COR-L47 (cell line): ENCODE results near the gene GRIK4.
"Not testable (repeated sequence)": the region's sequence is repeated elsewhere in the genome, so short reads cannot be mapped to it uniquely, and the experiment has no call there.

Source experiments
- DNase-seq: peaks from one replicate; lab custom pipeline; 2025; lab: John Stamatoyannopoulos, UW

GRIK4 gene

DNA sequence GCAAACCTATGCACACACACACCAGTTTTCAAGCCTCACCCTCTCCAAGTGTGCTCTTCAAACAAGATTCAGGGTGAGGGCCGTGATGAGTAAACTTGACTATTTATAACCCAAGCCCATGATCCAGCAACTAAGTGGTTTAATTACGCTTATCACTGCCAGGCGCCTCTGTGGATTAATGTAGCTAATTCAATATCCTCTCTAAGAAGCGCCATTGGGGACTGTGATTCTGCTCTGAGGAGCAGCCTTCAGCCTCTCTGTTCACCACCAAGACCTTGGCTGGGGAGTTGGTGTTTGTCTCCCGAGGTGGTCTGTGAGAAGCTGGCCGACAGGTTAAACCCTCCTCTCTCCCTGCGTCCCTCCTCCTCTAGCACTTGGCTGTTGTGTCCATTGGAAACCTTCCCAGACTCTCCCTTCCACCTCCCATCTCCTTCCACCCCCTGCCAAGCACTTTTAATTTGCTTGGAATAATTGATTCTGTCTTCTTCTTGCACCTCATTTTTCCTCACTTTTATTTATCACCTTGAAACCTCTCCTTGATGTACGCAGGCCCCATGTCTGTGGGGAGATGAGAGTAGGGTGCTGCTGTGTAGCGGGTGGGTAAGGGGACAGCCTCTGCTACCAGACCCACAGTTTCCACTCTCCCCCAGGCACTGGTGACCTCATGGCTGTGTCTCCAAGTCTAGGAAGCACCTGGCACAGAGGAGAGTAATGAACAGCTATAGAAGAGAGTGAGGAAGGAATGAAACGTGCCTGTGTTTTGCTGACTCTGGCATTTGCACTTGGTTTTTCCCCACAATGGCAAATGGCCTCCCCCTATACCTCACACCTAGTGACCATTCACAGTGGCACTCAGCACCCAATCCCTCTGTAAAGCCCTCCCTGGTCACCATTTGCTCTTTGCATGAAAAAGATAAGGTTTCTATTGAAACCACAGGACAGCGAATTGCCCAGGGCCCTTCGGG lies 236.6 kb downstream of the GRIK4 start:
- DNase-seq: peak; percentile 77

DNA sequence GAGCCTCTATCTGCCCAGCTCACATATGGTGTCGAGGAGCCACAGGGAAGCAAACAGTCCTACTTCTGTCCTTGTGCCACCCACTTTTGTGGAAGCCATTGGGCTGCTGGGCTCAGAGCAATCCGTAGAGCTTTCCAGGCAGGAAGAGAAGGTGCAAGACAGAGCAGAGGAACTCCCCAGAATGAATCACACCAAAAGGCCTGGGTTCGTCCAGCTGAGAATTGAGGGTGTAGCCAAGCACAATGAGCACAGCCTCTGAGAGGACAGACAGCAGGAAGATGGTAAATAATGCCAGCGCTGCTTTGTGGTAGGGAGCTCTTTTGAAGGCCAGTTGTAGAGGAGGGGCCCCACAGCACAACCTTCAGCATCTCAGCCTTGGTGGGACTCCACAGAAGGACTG lies 237.8 kb downstream of the GRIK4 start:
- no peak for DNase-seq

DNA sequence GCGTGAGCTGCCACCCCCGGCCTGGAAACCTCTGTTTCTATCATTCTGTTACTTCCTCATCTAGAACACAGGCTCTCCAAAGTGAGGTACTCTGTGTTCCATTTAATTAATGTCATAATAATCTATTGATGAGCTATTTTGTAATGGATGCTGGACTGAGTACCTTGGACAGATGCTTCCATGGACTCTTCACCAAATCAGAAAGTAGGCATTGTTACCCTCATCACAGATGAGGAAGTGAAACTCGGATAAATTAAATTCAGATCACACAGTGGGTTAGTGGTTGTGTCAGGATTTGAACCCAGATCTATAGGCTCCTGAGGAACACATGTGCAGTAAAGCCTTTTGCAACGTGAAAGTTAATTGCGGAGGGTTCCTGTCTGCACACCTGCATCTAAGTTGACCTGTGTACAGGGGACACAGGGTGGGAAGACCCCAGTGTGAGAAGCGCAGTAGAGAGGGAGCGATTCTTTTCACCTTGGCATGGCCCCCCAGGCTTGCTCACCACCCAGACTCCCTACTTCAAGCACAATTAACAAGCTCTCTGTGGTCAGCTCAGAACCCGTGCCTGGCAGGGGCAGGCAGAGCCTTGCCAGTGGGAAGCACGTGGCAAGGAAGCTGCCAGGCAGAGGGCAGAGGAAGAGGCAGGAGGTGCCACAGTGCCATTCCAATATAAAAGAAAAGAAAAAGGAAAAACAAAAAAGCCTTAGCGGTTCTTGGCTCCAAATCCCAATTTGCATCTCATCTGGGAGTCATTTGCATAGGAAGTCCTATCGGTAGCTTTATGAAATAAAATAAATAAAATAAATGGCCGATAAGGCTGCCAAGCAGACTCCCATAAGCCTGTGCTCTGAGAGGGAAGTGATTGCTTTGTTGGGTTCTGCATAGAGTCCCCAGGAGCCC lies 239.3 kb downstream of the GRIK4 start:
- no peak for DNase-seq

DNA sequence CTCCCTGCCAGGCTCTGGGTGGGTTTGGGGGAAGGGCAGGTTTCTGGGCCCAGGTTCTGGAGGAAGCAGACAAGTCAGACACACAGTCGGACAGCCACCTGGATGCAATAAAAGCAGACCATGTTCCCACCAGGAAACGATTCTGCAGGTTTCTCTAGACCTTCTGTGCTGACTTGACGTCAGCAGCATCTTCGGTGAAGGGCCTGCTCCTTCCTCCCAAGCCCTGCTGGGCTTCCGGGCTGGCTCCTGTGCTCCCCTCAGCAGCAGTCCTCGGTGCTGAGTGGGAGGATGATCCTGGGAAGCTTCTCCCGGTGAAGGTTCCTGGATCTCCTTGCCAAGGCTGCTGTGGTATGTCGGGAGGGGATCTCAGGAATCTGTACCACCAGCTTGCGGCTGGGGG lies 240.0 kb downstream of the GRIK4 start:
- no peak for DNase-seq

DNA sequence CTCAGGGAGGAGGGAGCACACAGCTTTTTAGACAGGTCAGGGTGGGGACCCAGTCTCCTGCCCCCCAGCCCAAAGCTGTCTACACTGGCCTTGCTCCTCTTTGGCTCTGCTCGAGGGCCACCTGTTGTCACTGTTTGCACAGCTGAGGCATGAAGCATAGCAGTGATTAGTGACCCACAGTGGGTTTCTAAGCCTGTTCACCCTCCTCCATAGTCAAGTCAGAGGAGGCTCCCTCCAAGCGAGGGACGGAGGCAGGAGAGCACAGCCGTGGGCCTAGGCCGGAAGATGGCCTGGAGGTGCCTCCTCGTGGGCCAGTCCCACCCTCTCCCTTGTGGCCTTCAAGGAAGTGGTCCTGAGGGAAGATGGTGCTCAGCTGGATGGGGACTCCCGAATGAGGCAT lies 241.1 kb downstream of the GRIK4 start:
- DNase-seq: peak; percentile 22

DNA sequence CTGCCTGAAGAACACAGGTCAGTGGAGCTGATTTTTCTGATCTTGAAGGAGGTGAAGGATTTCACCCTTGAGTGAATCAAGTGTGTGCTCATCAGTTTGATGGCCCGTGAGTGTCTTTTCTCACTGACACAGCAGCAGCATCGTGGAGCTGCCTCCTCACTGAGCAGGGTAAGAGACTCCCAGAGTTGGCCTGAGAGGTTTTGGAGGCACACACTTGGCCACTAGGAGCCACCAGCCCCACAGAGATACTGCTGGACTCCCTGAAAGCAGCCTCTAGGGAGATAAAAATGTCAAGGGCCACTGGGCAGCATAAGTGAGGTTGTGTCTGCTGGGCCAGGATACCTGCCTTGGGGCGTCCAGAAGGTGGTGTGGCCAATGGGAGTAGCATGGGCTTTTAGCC lies 245.4 kb downstream of the GRIK4 start:
- DNase-seq: no peak

DNA sequence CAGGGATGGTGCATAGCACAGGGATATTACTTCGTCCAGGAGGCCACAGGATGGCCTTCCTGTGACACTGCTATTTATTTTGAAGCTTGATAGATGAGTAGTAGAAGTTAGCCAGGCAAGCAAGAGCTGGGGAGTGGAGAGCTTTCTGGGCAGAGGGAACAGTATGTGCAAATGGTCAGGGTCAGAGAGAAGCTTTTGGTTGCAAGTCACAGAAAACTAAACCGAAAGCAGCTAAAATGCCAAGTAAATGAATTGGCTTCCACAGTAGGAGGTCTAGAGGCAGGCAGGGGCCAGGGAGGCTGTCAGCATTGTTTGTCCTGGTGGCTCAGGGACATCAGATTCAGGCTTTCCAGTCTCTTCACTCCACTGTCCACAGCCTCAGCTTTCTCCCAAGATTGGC lies 247.5 kb downstream of the GRIK4 start:
- DNase-seq: no peak

DNA sequence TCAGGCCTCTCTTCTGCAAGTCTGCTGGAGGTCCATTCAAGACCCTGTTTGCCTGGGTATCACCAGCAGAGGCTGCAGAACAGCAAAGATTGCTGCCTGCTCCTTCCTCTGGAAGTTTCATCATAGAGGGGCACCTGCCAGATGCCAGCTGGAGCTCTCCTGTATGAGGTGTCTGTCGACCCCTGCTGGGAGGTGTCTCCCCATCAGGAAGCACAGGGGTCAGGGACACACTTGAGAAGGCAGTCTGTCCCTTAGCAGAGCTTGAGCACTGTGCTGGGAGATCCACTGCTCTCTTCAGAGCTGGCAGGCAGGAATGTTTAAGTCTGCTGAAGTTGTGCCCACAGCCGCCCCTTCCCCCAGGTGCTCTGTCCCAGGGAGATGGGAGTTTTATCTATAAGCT lies 254.2 kb downstream of the GRIK4 start:
- DNase-seq: not testable (repeated sequence)

DNA sequence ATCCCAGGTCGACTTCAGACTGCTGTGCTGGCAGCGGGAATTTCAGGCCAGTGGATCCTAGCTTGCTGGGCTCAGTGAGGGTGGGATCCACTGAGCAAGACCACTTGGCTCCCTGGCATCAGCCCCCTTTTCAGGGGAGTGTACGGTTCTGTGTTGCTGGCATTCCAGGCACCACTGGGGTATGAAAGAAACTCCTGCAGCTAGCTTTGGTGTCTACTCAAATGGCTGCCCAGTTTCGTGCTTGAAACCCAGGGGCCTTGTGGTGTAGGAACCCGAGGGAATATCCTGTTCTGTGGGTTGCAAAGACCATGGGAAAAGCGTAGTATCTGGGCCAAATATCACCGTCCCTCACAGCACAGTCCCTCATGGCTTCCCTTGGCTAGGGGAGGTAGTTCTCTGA lies 254.8 kb downstream of the GRIK4 start:
- DNase-seq: no peak

DNA sequence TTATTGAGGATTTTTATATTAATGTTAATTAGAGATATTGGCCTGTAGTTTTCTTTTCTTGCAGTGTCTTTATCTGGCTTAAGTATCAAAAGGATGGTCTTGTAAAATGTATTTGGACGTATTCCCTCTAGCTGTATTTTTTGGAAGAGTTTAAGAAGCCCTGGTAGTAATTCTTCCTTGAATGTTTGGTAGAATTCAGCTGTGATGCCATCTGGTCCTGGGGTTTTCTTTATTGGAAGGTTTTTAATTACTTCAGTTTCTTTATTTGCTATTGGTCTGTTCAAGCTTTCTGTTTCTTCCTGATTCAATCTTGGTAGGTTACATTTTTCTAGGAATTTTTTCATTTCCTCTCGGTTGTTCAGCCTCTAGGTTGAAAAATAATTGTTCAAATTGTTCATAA lies 257.4 kb downstream of the GRIK4 start:
- DNase-seq: no peak

DNA sequence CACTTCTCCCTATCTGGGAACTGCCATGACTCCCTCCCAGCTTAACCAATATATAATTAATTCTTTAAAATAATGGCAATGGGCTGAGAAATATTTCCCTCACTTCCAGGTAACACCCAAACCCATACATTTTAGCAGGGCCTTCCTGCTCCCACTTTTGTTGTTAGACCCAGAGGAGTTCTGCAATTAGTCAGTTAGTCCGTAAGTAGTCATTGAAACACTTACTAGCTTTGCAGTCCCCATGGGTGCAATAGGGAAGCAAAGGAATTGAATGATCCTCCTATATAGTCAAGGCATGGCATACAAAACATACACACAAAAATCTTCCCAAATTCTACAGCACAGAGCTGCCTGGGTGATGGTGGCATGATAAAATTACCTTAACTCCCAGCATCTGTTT lies 258.4 kb downstream of the GRIK4 start:
- DNase-seq: no peak

DNA sequence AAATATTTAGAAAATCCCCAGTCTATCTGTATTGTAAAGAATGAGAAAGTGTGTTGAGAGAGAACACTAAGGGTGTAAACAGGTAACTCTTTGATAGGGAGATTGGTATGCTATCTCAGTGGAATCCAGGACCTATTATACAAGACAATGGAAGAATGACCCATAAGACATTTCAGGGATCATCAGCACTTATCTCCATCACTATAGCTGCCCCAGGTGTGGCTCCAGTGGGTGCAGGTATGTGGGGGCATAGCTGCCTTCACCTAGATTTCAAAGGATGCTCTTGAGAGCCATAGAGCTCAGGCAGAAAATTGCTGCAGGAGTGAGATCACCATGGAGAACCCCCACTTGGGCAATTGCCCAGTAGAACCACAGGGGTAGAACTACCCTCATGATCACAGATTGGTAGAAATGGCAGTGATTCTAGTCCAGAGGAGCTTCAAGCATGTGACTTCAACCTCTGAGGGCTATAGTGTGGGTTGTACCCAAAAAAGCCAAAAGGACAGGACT lies 260.1 kb downstream of the GRIK4 start:
- DNase-seq: no peak

DNA sequence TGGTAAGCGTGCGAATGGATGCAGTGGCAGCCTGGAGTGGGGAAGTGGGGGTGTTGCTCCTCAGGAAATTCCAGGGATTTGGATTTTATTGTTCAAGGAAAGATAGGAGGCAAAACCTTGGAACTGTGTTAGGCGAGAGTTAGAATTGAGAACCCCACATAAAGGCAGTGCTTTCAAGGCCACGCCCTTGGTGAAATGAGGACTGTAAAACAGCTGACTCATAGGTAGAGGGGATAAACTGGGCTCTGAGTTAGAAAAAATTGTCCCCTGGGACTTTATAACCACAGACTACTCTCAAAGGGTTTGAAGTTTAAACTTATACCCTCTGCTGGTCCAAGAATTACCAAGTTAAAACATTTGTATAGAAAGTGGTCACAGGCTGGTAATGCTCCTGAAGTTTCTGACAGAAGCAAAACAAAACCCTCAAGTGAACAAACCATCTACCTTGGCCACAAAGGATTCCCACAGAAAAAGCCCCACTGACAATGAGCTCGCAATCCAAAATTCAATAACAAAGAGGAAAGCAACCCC lies 262.0 kb downstream of the GRIK4 start:
- no peak for DNase-seq

DNA sequence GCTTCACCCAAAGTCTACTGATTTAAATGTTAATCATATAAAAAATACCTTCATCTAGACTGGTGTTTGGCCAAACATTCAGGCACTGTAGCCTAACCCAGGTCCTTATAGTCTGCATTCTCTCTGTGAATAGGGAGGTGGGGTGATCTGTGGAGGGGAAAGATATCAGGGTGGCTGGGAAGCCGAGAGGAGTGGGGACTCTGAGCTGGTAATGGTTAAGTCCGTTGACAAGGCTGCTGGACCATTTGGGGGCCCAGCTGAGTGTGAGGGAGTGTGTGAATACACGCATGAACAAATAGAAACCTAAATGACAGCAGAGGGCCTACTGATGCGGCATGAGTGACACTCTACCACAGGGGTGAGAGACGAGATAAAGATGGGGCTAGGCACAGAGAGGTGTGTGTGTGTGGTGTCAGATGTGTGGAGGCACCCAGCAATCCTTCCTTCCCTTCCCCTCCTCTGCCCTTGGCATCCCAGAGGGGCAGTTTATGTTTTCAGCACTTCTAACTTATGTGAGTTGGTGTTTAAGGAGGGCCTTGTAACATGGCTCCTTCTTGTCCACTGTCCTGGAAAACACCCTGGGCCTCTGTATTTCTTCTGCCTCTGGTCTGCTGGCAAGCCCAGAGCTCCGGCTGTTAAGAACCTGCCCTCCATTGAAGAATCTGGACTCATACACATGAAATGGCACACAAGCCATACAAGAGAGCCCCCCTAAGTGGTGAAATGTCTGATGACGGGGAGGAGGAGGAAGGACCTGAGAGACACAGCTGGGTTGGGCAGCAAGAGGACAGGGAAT lies 263.2 kb downstream of the GRIK4 start:
- DNase-seq: no peak

DNA sequence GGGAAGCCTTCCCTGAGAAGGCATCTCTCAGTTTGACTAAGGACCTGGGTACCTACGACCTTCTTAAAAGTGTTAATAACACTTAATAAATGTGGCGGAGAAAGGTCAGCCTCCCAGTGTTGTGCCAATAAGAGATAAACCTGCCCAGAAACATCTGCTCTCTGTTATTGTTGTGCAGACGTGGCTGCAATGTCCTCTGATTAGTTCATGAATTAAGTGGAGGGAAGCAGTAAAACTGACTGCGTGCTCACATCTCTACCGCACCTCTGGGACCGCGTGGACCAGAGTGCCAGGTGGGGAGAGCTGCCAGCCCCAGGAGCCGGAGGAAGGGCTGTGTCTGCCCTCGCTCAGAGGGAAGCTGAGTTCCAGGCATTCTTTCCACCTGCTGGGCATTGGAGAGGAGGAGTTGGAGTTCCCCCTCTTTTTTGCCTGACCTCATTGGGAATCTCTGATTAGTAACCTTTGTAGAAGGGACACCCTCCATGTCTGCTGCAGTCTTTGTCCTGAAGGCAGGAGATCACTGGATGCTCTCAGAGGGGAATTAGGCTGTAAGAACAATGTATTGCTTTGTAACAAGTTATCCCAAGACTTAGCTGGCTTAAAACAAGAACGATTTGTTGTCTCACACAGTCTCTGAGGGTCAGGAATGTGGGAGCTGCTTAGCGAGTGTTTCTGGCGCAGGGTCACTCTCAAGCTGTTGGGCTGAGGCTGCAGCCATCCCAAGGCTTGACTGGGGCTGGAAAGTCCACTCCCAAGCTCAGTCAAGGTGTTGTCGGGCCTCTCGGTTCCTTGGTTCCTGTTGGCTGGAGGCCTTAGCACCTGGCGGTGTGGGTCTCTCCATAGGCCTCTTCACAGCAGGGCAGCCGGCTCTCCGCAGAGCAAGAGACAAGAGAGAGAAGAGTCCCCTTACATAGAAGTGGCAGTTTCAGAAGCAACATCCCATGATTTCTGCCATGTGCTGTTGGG lies 264.7 kb downstream of the GRIK4 start:
- DNase-seq: no peak

DNA sequence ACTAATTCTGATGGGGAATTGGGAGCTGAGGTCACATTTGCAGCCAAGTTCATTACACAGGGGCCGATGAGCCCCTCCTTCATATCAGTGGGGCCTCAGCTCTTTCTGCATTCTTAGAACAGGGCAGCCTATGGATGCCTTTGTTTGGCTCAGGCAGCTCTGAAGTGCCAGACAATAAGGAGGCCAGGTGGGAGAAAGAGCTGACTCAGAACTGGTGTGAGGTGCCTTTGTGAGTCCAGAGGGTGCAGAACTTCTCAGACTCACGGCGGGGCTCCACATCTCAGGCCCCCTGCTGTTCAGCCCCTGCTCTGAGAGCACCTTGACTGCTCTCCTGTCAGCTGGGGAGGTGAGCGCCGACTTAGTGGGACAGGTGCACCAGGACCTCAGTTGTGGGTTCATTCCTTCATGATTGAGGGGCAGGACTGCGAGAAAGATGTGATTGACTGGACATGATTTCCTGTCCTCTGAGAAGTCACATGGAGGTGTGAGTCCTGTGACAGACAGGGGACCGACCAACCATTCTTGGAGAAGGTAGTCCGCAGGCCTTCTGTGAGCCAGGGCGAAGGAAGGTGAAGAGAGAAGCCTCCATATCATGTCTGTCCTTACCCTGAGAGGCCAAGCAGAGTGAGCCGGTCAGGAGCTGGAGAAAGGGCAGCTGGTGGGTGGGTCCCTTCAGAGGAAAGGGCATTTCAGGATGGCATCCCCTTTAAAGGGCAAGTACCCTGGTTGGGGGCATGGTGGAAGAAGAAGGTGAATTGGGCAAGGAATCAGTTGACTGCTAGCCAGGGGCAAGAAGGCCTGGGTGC lies 267.3 kb downstream of the GRIK4 start:
- no peak for DNase-seq

DNA sequence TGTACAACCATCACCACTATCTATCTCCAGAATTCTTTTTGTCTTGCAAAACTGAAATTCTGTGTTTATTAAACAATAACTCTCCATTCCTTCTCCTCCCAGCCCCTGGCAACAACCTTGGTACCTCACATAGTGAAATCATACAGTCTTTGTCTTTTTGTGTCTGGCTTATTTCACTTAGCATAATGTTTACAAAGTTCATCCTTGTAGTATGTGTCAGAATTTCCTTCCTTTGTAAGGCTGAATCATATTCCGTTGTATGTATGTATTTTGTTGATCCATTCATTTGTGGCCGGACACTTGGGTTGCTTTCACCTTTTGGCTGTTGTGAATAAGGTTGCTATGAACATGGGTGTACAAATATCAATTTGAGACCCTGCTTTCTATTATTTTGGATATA lies 268.7 kb downstream of the GRIK4 start:
- no peak for DNase-seq

DNA sequence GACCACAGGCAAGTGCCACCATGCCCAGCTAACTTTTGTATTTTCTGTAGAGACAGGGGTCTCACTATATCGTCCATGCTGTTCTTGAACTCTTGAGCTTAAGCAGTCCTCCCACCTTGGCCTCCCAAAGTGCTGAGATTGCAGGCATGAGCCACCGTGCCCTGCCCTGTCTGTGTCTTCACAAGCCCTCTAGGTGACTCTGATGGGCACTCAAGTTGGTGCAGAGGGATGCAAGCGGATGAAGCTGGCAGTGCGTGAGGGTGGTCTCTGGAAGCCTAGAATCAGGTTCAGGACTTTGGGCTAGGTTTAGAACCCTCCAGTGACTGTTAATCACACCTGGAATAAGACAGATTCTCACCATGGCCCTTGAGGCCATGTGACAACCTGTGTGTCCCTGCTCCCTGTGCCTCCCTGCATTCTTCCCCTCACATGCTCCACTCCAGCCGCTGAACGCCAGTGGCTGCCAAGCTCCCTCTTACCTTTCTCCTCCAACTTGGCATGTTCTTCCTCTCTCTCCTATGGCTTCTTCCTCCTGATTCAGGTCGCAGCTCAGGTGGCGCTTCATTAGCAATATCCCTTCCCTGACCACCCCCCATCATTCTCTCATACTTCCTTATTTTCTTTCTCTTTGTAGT lies 270.1 kb downstream of the GRIK4 start:
- no peak for DNase-seq
